Stimulated activated CD8-positive, alpha-beta memory T cell treated with anti-CD3 and anti-CD28 coated beads, Interleukin-15, amount 100 ng/mL, for 4 hours (primary cell): ENCODE results near the gene RIPK4.
A peak's percentile ranks its signal among the peaks of the same experiment; 100 is the strongest.

Source experiments
- DNase-seq, 2 donors: peaks; one replicate each; pipeline ENCODE4 v3.0.0-alpha.2; 2020; ENCODE audit warnings: low read depth in 2 of 2

The RIPK4 gene

GRCh38 chr21:41766883-41767605, at the start of gene RIPK4:
Gene RIPK4 (minus strand): TSS chr21:41767052. CDS start chr21:41767041, 11 bp downstream.
- DNase-seq = peak in 1 of 2 donors; percentile 12

GRCh38 chr21:41815652-41816582, 49.1 kb upstream of the RIPK4 start:
- DNase-seq = no peak

- no peak for DNase-seq
Measured at GRCh38 chr21:41813226-41813625, 46.4 kb upstream of the RIPK4 start.

GRCh38 chr21:41812679-41813078, 45.8 kb upstream of the RIPK4 start:
- DNase-seq = no peak

- no peak for DNase-seq
Measured at GRCh38 chr21:41810597-41810932, 43.7 kb upstream of the RIPK4 start.

GRCh38 chr21:41809891-41810596, 43.2 kb upstream of the RIPK4 start:
- no peak for DNase-seq

- DNase-seq = no peak
Measured at GRCh38 chr21:41808846-41809245, 42.0 kb upstream of the RIPK4 start.

- no peak for DNase-seq
Measured at GRCh38 chr21:41808094-41808493, 41.2 kb upstream of the RIPK4 start.

GRCh38 chr21:41806773-41807172, 39.9 kb upstream of the RIPK4 start:
- no peak for DNase-seq

- DNase-seq = no peak
Measured at GRCh38 chr21:41805643-41806042, 38.8 kb upstream of the RIPK4 start.

GRCh38 chr21:41805038-41805437, 38.2 kb upstream of the RIPK4 start:
- DNase-seq = no peak

- no peak for DNase-seq
Measured at GRCh38 chr21:41804381-41804780, 37.5 kb upstream of the RIPK4 start.

GRCh38 chr21:41803316-41803715, 36.5 kb upstream of the RIPK4 start:
- DNase-seq = no peak

GRCh38 chr21:41802684-41803083, 35.8 kb upstream of the RIPK4 start:
- DNase-seq = no peak

- DNase-seq = no peak
Measured at GRCh38 chr21:41802198-41802584, 35.3 kb upstream of the RIPK4 start.

GRCh38 chr21:41801321-41802197, 34.7 kb upstream of the RIPK4 start:
- DNase-seq = no peak

GRCh38 chr21:41800425-41801320, 33.8 kb upstream of the RIPK4 start:
- DNase-seq = no peak

- no peak for DNase-seq
Measured at GRCh38 chr21:41799763-41800162, 32.9 kb upstream of the RIPK4 start.

GRCh38 chr21:41798326-41798725, 31.5 kb upstream of the RIPK4 start:
- DNase-seq = no peak

GRCh38 chr21:41796476-41797080, 29.7 kb upstream of the RIPK4 start:
- DNase-seq = no peak
